Measurements from ENCODE around the gene CLDN5. TPM values are rescaled to one million over a fixed set of nuclear protein-coding genes. Genes with fewer than 3 reads are reported as not detected.

Gene CLDN5
- total and polyA plus RNA-seq, 4 donors: 61.0 to 203 (median 101) TPM

- H3K4me1 ChIP-seq (ENCODE audit: control insufficient read depth, insufficient read depth, low read length): peaks cover 7% of the 10 kb centered on the region
- H3K9me3 ChIP-seq (ENCODE audit: control insufficient read depth, insufficient read depth, low read length): no peaks in the 10 kb centered on the region
- H3K36me3 ChIP-seq (ENCODE audit: control insufficient read depth, insufficient read depth, low read length): peaks cover 5% of the 10 kb centered on the region
- H3K27me3 ChIP-seq (ENCODE audit: control insufficient read depth, insufficient read depth, low read length): no peaks in the 10 kb centered on the region
- H3K27ac ChIP-seq (ENCODE audit: low read depth, low read length): no peak overlapping the region
- H3K4me3 ChIP-seq (ENCODE audit: low read depth, low read length): no peak overlapping the region
- DNase-seq (ENCODE audit: low read depth in 4 of 6, low spot score in 6 of 6): no peak
- WGBS (ENCODE audit: insufficient coverage): 92% methylated on average over 4 of the region's 4 CpGs
Observed at GRCh38 chr22:19499880-19500242, 24.3 kb downstream of the CLDN5 start.

- Histone ChIP-seq H3K4me3 (ENCODE audit: low read depth, low read length) (no peak overlapping the region), H3K27ac (ENCODE audit: low read depth, low read length) (no peak overlapping the region), H3K36me3 (ENCODE audit: control insufficient read depth, insufficient read depth, low read length) (peaks cover 5% of the 10 kb centered on the region), H3K27me3 (ENCODE audit: control insufficient read depth, insufficient read depth, low read length) (no peaks in the 10 kb centered on the region), H3K4me1 (ENCODE audit: control insufficient read depth, insufficient read depth, low read length) (peaks cover 7% of the 10 kb centered on the region), H3K9me3 (ENCODE audit: control insufficient read depth, insufficient read depth, low read length) (no peaks in the 10 kb centered on the region)
- no peak for DNase-seq (ENCODE audit: low read depth in 4 of 6, low spot score in 6 of 6)
- 98% methylated on average over 7 of the region's 7 CpGs for WGBS (ENCODE audit: insufficient coverage)
Observed at GRCh38 chr22:19499236-19499879, 24.9 kb downstream of the CLDN5 start.

GRCh38 chr22:19498866-19499190, 25.4 kb downstream of the CLDN5 start:
- no peak for DNase-seq (ENCODE audit: low read depth in 4 of 6, low spot score in 6 of 6)
- Histone ChIP-seq H3K4me1 (ENCODE audit: control insufficient read depth, insufficient read depth, low read length) (peaks cover 7% of the 10 kb centered on the region), H3K9me3 (ENCODE audit: control insufficient read depth, insufficient read depth, low read length) (no peaks in the 10 kb centered on the region), H3K27ac (ENCODE audit: low read depth, low read length) (no peak overlapping the region), H3K27me3 (ENCODE audit: control insufficient read depth, insufficient read depth, low read length) (no peaks in the 10 kb centered on the region), H3K36me3 (ENCODE audit: control insufficient read depth, insufficient read depth, low read length) (peaks cover 10% of the 10 kb centered on the region), H3K4me3 (ENCODE audit: low read depth, low read length) (no peak overlapping the region)
- WGBS (ENCODE audit: insufficient coverage): 93% methylated on average over 3 of the region's 3 CpGs

- H3K9me3 ChIP-seq (ENCODE audit: control insufficient read depth, insufficient read depth, low read length): no peaks in the 10 kb centered on the region
- 92% methylated on average over 6 of the region's 7 CpGs for WGBS (ENCODE audit: insufficient coverage)
- no peak overlapping the region for H3K4me3 ChIP-seq (ENCODE audit: low read depth, low read length)
- no peak overlapping the region for H3K27ac ChIP-seq (ENCODE audit: low read depth, low read length)
- H3K4me1 ChIP-seq (ENCODE audit: control insufficient read depth, insufficient read depth, low read length): peaks cover 7% of the 10 kb centered on the region
- H3K36me3 ChIP-seq (ENCODE audit: control insufficient read depth, insufficient read depth, low read length): peaks cover 10% of the 10 kb centered on the region
- DNase-seq (ENCODE audit: low read depth in 4 of 6, low spot score in 6 of 6): no peak
- H3K27me3 ChIP-seq (ENCODE audit: control insufficient read depth, insufficient read depth, low read length): no peaks in the 10 kb centered on the region
Observed at GRCh38 chr22:19498154-19498865, 25.9 kb downstream of the CLDN5 start.

GRCh38 chr22:19497245-19497644, 27.0 kb downstream of the CLDN5 start:
- WGBS (ENCODE audit: insufficient coverage): 21% methylated on average over 3 of the region's 3 CpGs
- peak in 2 of 6 donors; percentile 56 to 66 for DNase-seq (ENCODE audit: low read depth in 4 of 6, low spot score in 6 of 6)
- Histone ChIP-seq H3K27me3 (ENCODE audit: control insufficient read depth, insufficient read depth, low read length) (no peaks in the 10 kb centered on the region), H3K9me3 (ENCODE audit: control insufficient read depth, insufficient read depth, low read length) (no peaks in the 10 kb centered on the region), H3K27ac (ENCODE audit: low read depth, low read length) (no peak overlapping the region), H3K4me3 (ENCODE audit: low read depth, low read length) (no peak overlapping the region), H3K4me1 (ENCODE audit: control insufficient read depth, insufficient read depth, low read length) (peaks cover 7% of the 10 kb centered on the region), H3K36me3 (ENCODE audit: control insufficient read depth, insufficient read depth, low read length) (peaks cover 10% of the 10 kb centered on the region)

- Histone ChIP-seq H3K27ac (ENCODE audit: low read depth, low read length) (no peak overlapping the region), H3K4me1 (ENCODE audit: control insufficient read depth, insufficient read depth, low read length) (peaks cover 7% of the 10 kb centered on the region)
Observed at GRCh38 chr22:19496324-19496630, 27.9 kb downstream of the CLDN5 start.

GRCh38 chr22:19495562-19496323, 28.5 kb downstream of the CLDN5 start:
- Histone ChIP-seq H3K27me3 (ENCODE audit: control insufficient read depth, insufficient read depth, low read length) (no peaks in the 10 kb centered on the region), H3K4me1 (ENCODE audit: control insufficient read depth, insufficient read depth, low read length) (peaks cover 7% of the 10 kb centered on the region), H3K9me3 (ENCODE audit: control insufficient read depth, insufficient read depth, low read length) (no peaks in the 10 kb centered on the region), H3K36me3 (ENCODE audit: control insufficient read depth, insufficient read depth, low read length) (peaks cover 10% of the 10 kb centered on the region), H3K27ac (ENCODE audit: low read depth, low read length) (no peak overlapping the region), H3K4me3 (ENCODE audit: low read depth, low read length) (no peak overlapping the region)
- DNase-seq (ENCODE audit: low read depth in 4 of 6, low spot score in 6 of 6): peak in 2 of 6 donors; percentile 25 to 29
- no CpG with 5 or more reads among the region's 5 CpGs for WGBS (ENCODE audit: insufficient coverage)

More at GRCh38 chr22:19496324-19496630, 27.9 kb downstream of the CLDN5 start:
- peaks cover 10% of the 10 kb centered on the region for H3K36me3 ChIP-seq (ENCODE audit: control insufficient read depth, insufficient read depth, low read length)
- DNase-seq (ENCODE audit: low read depth in 4 of 6, low spot score in 6 of 6): no peak
- H3K4me3 ChIP-seq (ENCODE audit: low read depth, low read length): no peak overlapping the region
- no peaks in the 10 kb centered on the region for H3K9me3 ChIP-seq (ENCODE audit: control insufficient read depth, insufficient read depth, low read length)
- no peaks in the 10 kb centered on the region for H3K27me3 ChIP-seq (ENCODE audit: control insufficient read depth, insufficient read depth, low read length)
- no CpG with 5 or more reads among the region's 3 CpGs for WGBS (ENCODE audit: insufficient coverage)

- Histone ChIP-seq H3K36me3 (ENCODE audit: control insufficient read depth, insufficient read depth, low read length) (peaks cover 10% of the 10 kb centered on the region), H3K27ac (ENCODE audit: low read depth, low read length) (no peak overlapping the region), H3K9me3 (ENCODE audit: control insufficient read depth, insufficient read depth, low read length) (no peaks in the 10 kb centered on the region), H3K27me3 (ENCODE audit: control insufficient read depth, insufficient read depth, low read length) (no peaks in the 10 kb centered on the region), H3K4me1 (ENCODE audit: control insufficient read depth, insufficient read depth, low read length) (peaks cover 7% of the 10 kb centered on the region), H3K4me3 (ENCODE audit: low read depth, low read length) (no peak overlapping the region)
- WGBS (ENCODE audit: insufficient coverage): 95% methylated on average over 5 of the region's 6 CpGs
- no peak for DNase-seq (ENCODE audit: low read depth in 4 of 6, low spot score in 6 of 6)
Observed at GRCh38 chr22:19494676-19495173, 29.5 kb downstream of the CLDN5 start.

- H3K9me3 ChIP-seq (ENCODE audit: control insufficient read depth, insufficient read depth, low read length): no peaks in the 10 kb centered on the region
- peaks cover 9% of the 10 kb centered on the region for H3K36me3 ChIP-seq (ENCODE audit: control insufficient read depth, insufficient read depth, low read length)
- H3K27ac ChIP-seq (ENCODE audit: low read depth, low read length): no peak overlapping the region
- DNase-seq (ENCODE audit: low read depth in 4 of 6, low spot score in 6 of 6): no peak
- H3K4me1 ChIP-seq (ENCODE audit: control insufficient read depth, insufficient read depth, low read length): peaks cover 7% of the 10 kb centered on the region
- H3K27me3 ChIP-seq (ENCODE audit: control insufficient read depth, insufficient read depth, low read length): no peaks in the 10 kb centered on the region
- 94% methylated on average over 8 of the region's 8 CpGs for WGBS (ENCODE audit: insufficient coverage)
- H3K4me3 ChIP-seq (ENCODE audit: low read depth, low read length): no peak overlapping the region
Observed at GRCh38 chr22:19494001-19494560, 30.1 kb downstream of the CLDN5 start.

Data from spinal cord (tissue), 10 donors.